Mucosa of rectum (tissue), 2 donors: ENCODE measurements around the gene TYMS.

Source experiments
- H3K27ac ChIP-seq, 2 donors: one replicate each; pipeline ENCODE4 v1.7.0; 2013; ENCODE audit warnings: inconsistent platforms in 2 of 2, low read depth in 2 of 2, low read length in 2 of 2
- H3K27me3 ChIP-seq, 2 donors: one replicate each; pipeline ENCODE4 v1.7.0; 2013; ENCODE audit warnings: low read length in 2 of 2; ENCODE audit not compliant: control insufficient read depth in 2 of 2, insufficient read depth in 2 of 2
- H3K36me3 ChIP-seq, 2 donors: one replicate each; pipeline ENCODE4 v1.7.0; 2013; ENCODE audit warnings: low read length in 2 of 2; ENCODE audit not compliant: control insufficient read depth in 2 of 2, insufficient read depth in 2 of 2
- H3K4me1 ChIP-seq, 2 donors: one replicate each; pipeline ENCODE4 v1.7.0; 2013; ENCODE audit warnings: low read length in 2 of 2, mild to moderate bottlenecking in 1 of 2; ENCODE audit not compliant: control insufficient read depth in 2 of 2, insufficient read depth in 2 of 2
- H3K4me3 ChIP-seq, 2 donors: one replicate each; pipeline ENCODE4 v1.7.0; 2013; ENCODE audit warnings: low read length in 2 of 2
- H3K9ac ChIP-seq, 2 donors: one replicate each; pipeline ENCODE4 v1.7.0; 2013; ENCODE audit warnings: low read length in 2 of 2, low read depth in 1 of 2, mild to moderate bottlenecking in 1 of 2
- H3K9me3 ChIP-seq, 2 donors: one replicate each; pipeline ENCODE4 v1.7.0; 2013; ENCODE audit warnings: low read length in 2 of 2; ENCODE audit not compliant: control insufficient read depth in 2 of 2
- donor health status: healthy.
- donor health status: Normal muscosa, but diverticular disease.

The TYMS gene

DNA sequence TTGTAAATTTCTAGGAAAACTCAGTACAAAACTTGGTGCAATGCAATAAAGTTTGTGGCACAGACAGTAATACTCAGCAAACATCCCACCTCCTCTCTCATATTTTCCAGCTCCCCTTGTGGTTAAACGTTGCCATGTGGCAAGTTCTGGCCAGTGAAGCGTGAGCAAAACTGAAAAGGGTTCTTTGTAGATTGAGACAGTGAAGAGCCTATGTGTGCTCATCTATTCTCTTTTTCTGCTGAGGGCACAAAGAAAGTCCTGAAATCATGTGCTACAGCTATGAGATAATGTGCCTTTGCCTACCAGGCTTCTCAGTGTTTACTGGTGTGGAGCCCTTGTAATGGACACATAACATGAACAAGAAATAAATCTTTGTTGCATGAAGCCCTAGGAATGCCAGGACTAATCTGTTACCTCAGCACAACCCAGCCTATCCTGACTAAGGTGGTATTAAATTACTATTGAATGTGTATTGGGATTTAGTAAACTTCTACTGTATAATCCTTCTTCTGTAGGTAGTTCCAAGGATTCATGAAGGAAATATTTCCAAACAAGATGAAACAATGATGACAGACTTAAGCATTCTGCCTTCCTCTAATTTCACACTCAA, 13.0 kb upstream of the TYMS start:
- Histone ChIP-seq H3K36me3 (no peaks in the 10 kb centered on the region), H3K4me1 (no peaks in the 10 kb centered on the region), H3K4me3 (no peak overlapping the region), H3K27ac (no peak overlapping the region), H3K27me3 (no peaks in the 10 kb centered on the region), H3K9ac (no peak overlapping the region), H3K9me3 (no peaks in the 10 kb centered on the region)

DNA sequence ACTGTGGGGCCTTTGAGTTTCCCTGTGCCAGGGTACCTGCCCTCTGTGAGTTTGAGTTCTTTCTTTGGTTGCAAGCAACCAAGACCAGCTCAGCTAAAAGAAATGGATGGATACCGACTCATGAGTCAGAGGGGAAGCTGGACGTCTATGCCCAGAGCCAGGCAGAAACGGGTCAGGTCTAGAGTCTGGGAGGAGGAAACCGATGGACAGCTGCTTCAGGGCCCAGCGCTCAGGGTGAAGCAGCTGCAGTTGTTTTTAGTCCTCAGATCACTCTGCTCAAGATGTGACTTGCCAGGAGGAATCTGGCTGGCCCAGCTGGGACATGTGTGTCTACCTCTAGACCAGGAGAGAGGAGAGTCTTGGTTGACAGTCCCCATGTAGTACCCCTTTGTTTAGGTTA, 10.1 kb upstream of the TYMS start:
- Histone ChIP-seq H3K27ac (no peak overlapping the region), H3K4me1 (no peaks in the 10 kb centered on the region), H3K36me3 (no peaks in the 10 kb centered on the region), H3K4me3 (no peak overlapping the region), H3K9ac (no peak overlapping the region), H3K27me3 (no peaks in the 10 kb centered on the region), H3K9me3 (no peaks in the 10 kb centered on the region)

DNA sequence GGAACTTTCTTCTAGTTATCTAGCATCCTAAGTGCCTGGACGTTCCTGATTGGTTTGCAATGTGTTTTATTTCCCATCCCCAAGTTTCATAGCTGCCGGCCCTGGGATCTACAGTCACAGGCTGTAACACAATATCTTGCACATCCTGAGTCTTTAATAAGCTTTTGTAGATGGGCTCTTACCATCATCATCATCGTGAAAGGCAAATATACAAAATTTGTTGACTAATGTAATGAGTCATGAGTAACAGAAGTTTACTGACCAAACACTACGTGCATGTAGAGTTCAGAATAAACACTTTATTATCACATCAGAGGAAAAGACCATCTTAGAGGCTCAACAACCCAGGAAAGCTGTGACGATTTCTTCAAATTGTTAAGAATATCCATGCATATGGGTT, 8.1 kb upstream of the TYMS start:
- no peaks in the 10 kb centered on the region for H3K4me1 ChIP-seq
- no peak overlapping the region for H3K4me3 ChIP-seq
- H3K27ac ChIP-seq = no peak overlapping the region
- H3K9ac ChIP-seq = no peak overlapping the region
- no peaks in the 10 kb centered on the region for H3K9me3 ChIP-seq
- H3K27me3 ChIP-seq = no peaks in the 10 kb centered on the region
- no peaks in the 10 kb centered on the region for H3K36me3 ChIP-seq

DNA sequence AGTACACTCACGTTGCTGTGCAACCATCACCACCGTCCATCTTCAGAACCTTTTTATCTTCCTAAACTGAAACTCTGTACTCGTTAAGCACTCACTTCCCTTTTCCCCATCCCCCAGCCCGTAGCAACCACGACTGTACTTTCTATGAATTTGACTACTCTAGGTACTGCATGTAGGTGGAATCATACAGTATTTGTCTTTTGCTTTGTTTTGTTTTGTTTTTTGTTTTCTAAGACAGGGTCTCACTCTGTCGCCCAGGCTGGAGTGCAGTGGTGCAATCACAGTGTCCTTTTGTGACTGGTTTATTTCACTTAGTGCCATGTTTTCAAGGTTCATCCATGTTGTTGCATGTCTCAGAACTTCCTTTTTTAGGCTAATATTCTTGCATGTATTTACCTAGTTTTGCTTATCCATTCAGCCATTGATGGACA, 7.0 kb upstream of the TYMS start:
- Histone ChIP-seq H3K27ac (no peak overlapping the region), H3K4me1 (no peaks in the 10 kb centered on the region), H3K4me3 (no peak overlapping the region), H3K27me3 (no peaks in the 10 kb centered on the region), H3K9me3 (no peaks in the 10 kb centered on the region), H3K36me3 (no peaks in the 10 kb centered on the region), H3K9ac (no peak overlapping the region)

GRCh38 chr18:652131-652530, 5.3 kb upstream of the TYMS start:
- Histone ChIP-seq H3K9me3 (no peaks in the 10 kb centered on the region), H3K36me3 (no peaks in the 10 kb centered on the region), H3K27ac (no peak overlapping the region), H3K4me3 (no peak overlapping the region), H3K9ac (no peak overlapping the region), H3K27me3 (no peaks in the 10 kb centered on the region), H3K4me1 (peaks cover 0 to under 1% of the 10 kb centered on the region in 2 donors)

DNA sequence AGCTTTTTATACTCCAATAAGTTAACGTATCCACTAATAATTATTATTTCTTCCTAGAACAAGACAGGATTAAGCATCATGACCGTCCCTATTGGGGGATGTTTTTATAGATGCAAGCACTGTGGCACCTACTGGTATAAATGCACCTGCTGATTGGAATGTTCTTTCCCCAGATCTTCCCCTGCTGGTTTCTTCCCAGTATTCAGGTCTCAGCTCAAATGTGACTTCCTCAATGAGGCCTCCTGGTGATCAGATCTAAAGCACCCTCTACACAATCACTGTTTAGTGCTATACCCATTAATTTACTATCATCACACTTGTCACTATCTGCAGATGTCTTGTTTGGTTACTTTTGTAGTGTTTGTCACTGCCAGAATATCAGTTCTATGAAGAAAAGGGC, 3.9 kb upstream of the TYMS start:
- Histone ChIP-seq H3K9me3 (no peaks in the 10 kb centered on the region), H3K36me3 (no peaks in the 10 kb centered on the region), H3K4me1 (peaks cover under 1 to 4% of the 10 kb centered on the region in 2 donors), H3K9ac (no peak overlapping the region), H3K27ac (no peak overlapping the region), H3K4me3 (no peak overlapping the region), H3K27me3 (no peaks in the 10 kb centered on the region)

DNA sequence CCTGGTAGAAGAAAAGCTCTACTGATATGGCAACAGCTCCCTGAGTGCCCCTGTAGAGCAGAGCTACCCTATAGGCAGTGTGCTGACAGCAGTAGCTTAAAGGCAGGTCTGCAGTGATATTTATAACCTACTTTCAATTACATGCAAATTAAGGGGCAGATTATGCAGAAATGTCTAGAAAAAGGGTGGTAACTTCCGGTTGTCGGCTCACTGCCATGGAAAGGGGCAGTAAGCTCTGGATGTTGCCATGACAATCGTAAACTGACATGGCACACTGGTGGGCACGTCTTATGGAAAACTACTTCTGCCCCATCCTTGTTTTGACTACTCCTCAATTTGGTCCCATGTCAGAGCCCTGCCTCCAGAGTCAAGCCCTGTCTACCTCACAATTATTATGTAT, 2.9 kb upstream of the TYMS start:
- Histone ChIP-seq H3K4me3 (no peak overlapping the region), H3K4me1 (peaks cover 3 to 8% of the 10 kb centered on the region in 2 donors), H3K9ac (no peak overlapping the region), H3K27ac (no peak overlapping the region), H3K27me3 (peaks cover 0 to 2% of the 10 kb centered on the region in 2 donors), H3K9me3 (no peaks in the 10 kb centered on the region), H3K36me3 (no peaks in the 10 kb centered on the region)

DNA sequence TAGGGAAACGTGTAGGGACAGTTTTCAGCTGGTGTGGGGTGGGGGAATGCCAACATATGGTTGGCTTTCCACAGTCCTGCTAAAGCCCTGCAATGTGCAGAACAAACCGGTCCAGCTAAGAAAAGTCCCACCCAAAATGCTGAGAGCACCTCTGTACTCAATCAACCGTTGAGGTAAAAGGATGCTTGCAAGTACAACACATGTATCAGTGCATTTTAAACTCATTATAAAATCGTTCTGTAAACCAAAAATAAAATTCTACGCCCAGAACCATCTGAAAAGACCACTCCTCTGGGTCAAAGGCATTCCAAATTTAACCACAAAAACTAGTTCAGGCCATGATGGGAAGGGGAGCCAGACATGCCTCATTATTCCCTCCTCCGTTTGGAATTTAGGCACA, 2.0 kb upstream of the TYMS start:
- H3K27me3 ChIP-seq = peaks cover 0 to 2% of the 10 kb centered on the region in 2 donors
- no peak overlapping the region for H3K27ac ChIP-seq
- peaks cover 3 to 8% of the 10 kb centered on the region in 2 donors for H3K4me1 ChIP-seq
- H3K36me3 ChIP-seq = no peaks in the 10 kb centered on the region
- H3K9me3 ChIP-seq = no peaks in the 10 kb centered on the region
- no peak overlapping the region for H3K4me3 ChIP-seq
- no peak overlapping the region for H3K9ac ChIP-seq

DNA sequence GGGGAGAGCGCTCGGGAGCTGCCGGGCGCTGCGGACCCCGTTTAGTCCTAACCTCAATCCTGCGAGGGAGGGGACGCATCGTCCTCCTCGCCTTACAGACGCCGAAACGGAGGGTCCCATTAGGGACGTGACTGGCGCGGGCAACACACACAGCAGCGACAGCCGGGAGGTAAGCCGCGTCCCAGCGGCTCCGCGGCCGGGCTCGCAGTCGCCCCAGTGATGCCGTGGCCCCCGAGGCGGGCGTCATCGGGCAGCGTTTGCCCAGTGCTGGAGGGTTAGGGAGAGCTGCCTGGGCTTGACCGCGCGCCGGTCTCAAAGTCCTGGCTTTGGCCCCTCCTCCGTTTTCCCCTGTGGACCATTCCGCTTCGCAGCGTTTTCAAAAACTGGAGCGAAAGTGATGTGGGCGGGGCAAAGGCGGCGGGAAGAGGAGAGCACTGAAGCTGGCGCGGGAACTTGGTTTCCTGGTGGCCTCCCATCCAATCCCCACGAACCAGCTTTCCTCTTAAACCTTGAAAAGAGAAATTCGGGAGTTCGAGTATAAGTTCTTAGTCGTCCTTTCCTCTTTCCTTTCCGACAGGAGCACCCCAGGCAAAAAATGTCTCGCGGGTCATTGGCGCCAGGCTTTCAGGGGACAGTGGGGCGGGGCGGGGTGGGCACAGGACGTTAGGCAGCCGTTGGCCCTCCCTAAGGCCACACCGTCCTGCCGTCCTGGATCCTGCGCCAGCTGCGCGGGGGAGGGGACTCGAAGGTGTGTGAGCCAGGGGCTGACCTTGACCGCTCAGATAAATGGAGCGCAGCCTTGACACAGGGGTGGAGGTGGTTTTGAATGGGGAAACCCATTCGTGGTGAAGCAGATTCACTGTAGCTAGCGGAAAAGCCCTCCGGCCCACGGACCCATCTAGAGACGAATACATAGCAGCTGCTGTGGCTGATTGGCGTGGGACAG, 821 bp downstream of the TYMS start:
- Histone ChIP-seq H3K4me1 (peaks cover 3 to 8% of the 10 kb centered on the region in 2 donors), H3K27ac (peak overlapping the region; percentile 76 to 78), H3K9me3 (no peaks in the 10 kb centered on the region), H3K27me3 (peaks cover 0 to 2% of the 10 kb centered on the region in 2 donors), H3K36me3 (peaks cover 0 to 2% of the 10 kb centered on the region in 2 donors), H3K9ac (peak overlapping the region; percentile 56 to 69), H3K4me3 (peak overlapping the region; percentile 71 to 83)

GRCh38 chr18:658947-659533, 1.6 kb downstream of the TYMS start:
- Histone ChIP-seq H3K27ac (no peak overlapping the region), H3K9me3 (no peaks in the 10 kb centered on the region), H3K27me3 (peaks cover 0 to 2% of the 10 kb centered on the region in 2 donors), H3K9ac (peak overlapping the region in 1 of 2 donors; percentile 56), H3K4me1 (peaks cover 3 to 8% of the 10 kb centered on the region in 2 donors), H3K36me3 (peaks cover 0 to 2% of the 10 kb centered on the region in 2 donors), H3K4me3 (peak overlapping the region; percentile 71 to 83)
